GM19023 (cell line): ENCODE measurements around the gene SAV1.
"Not testable (repeated sequence)": the region's sequence is repeated elsewhere in the genome, so short reads cannot be mapped to it uniquely, and the experiment has no call there.

ENCODE experiments used
- ATAC-seq: cut with Tn5 transposase; IDR thresholded peaks from one replicate; pipeline ENCODE4 v1.9.1; 2021; ENCODE audit warnings: mild to moderate bottlenecking, moderate library complexity; ENCODE audit not compliant: unreplicated experiment

Gene SAV1

DNA sequence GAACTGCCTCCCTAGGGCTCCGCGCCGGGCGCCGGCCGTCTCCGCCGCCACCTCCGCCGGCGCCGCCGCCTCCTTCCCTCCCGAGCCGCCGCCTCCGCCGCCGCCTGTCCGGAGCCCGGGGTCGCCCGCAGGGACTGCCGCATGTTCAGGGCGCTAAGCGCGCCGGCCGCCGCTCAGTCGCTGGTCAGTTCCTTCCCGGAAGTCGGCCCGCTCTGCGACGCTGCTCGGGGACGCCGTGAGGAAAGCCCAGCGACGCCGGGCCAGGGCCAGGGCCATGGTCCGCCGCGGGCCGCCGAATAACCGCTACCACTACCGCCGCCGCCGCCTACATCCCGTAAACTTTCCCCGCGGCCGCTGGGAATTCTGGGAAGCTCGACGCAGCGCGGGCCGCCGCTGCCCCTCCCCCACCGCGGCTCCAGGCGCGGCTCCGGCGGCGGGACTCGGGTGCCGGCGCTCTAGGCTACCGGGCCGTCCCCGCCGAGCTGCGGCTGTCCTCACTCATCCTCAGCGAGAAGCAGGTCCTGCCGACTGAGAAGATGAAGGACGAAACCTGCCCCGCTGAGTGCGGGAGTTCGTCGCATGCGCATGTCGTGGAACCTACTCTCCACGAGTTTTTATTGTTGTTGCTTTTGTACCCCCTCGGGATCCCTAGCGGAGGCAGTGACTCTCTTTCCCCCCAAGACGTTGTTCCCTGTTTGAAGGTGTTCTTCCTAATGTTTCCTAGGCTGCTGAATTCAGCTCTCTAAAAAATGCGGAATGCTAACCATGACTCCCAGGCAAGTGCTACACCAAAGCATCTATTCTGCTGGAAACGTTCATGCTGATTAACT, at the start of gene SAV1:
Gene SAV1 (minus strand): TSS at position 311 of the 830 bp plus-strand sequence. CDS start 339 bp downstream, outside the sequence.
- ATAC-seq = peak; percentile 66

DNA sequence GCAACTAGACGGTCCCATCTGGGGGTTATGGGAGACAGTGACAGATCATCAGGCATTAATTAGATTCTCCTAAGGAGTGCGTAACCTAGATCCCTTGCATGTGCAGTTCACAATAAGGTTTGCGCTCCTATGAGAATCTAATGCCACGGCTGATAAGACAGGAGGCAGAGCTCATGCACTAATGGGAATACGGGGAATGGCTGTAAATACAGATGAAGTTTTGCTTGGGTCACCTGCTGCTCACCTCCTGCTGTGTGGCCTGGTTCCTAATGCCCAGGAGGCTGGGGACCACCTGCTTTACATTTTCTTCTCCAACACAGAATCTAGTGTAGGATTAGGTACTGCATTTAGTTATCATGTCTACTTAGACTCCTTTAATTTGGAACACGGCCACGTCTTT, 49.7 kb upstream of the SAV1 start:
- no peak for ATAC-seq

DNA sequence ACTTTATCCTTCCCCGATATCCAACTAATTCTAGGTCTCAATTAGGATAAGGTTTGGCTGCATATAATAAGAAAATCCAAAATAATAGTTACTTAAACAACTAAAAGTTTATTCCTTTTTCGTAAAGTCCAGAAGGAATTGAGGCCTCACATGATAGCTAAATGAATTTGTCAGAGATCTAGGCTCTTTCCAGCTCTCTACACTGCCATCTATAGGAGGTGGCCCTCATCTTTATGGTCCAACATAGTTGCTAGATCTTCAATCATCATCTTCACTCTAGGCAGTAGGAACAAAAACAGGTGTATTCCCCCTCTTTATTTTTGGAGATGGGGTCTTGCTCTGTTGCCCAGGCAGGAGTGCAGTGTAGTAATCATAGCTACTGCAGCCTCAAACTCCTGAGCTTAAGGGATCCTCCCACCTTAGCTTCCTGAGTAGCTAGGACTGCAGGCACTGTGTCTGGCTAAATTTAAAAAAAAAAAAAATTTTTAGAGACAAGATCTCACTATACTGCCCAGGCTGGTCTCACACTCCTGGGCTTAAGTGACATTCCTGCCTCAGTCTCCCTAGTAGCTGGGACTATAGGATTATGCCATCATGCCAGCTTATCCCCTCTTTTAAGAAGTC, 46.5 kb upstream of the SAV1 start:
- ATAC-seq = no peak

- no peak for ATAC-seq
These were observed 42.9 kb upstream of the SAV1 start for GRCh38 chr14:50711043-50711442.

GRCh38 chr14:50705026-50705593, 37.0 kb upstream of the SAV1 start:
- ATAC-seq = no peak

DNA sequence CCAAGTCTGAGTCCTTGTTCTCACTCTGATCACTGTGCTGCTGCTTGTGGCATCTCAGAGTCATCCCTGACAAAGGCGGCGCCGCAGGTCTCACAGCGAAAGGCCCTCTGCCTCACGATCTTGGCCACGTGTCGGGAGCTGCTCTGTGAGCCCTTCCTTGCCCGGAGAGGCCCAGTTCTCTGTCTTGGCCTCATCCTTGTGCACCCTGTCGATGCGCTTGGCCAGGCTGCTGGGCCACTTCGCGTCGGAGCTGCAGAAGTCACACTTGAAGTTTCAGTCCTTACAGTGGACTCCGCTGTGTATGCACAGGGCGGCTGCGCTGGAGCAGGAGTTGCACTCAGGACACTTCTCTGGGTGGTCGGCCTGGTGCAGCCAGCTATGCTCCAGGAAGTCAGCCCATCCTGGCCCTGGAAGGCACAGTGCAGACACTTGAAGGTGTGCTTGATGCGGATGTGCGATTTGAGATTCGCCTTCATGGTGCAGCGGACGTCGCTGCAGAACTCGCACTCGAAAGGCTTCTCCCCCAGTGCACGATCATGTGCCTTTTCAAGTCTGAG, 36.4 kb upstream of the SAV1 start:
- ATAC-seq = no peak

- no peak for ATAC-seq
These were observed 29.7 kb upstream of the SAV1 start for GRCh38 chr14:50697659-50698290.

GRCh38 chr14:50694260-50694659, 26.2 kb upstream of the SAV1 start:
- not testable (repeated sequence) for ATAC-seq

GRCh38 chr14:50688875-50689274, 20.8 kb upstream of the SAV1 start:
- ATAC-seq = no peak

GRCh38 chr14:50679674-50680073, 11.6 kb upstream of the SAV1 start:
- ATAC-seq = no peak

GRCh38 chr14:50678163-50678562, 10.1 kb upstream of the SAV1 start:
- ATAC-seq = no peak

GRCh38 chr14:50677527-50678063, 9.5 kb upstream of the SAV1 start:
- ATAC-seq = no peak

- no peak for ATAC-seq
These were observed 8.9 kb upstream of the SAV1 start for GRCh38 chr14:50676814-50677516.

GRCh38 chr14:50675597-50675996, 7.5 kb upstream of the SAV1 start:
- ATAC-seq = no peak

- ATAC-seq = no peak
These were observed 2.8 kb upstream of the SAV1 start for GRCh38 chr14:50670866-50671256.

- no peak for ATAC-seq
These were observed 2.2 kb upstream of the SAV1 start for GRCh38 chr14:50670196-50670865.

GRCh38 chr14:50669441-50669986, 1.4 kb upstream of the SAV1 start:
- ATAC-seq = no peak

GRCh38 chr14:50668826-50669143, 679 bp upstream of the SAV1 start:
- ATAC-seq = no peak

GRCh38 chr14:50667684-50667995, 466 bp downstream of the SAV1 start:
- ATAC-seq = peak; percentile 57
